CD8-positive, alpha-beta memory T cell (primary cell): ENCODE results near the gene TXLNG. TPM values are rescaled to one million over a fixed set of nuclear protein-coding genes. Genes with fewer than 3 reads are reported as not detected.

Source experiments
- CTCF ChIA-PET: fragments of 350-600 bp; sonication (Branson Sonifier 250); formaldehyde crosslinking; loops from one replicate; lab custom pipeline; 2021; ENCODE audit warnings: antibody characterized with exemption; lab: Charles Lee
- POLR2A ChIA-PET: fragments of 350-600 bp; sonication (Branson Sonifier 250); formaldehyde crosslinking; loops from one replicate; lab custom pipeline; 2021; ENCODE audit warnings: antibody characterized with exemption; lab: Charles Lee
- DNase-seq, 5 donors: peaks; one replicate each; pipeline versions ENCODE4 v3.0.0 to v3.0.0-alpha.2; 2020 to 2022; ENCODE audit warnings: mixed read lengths in 1 of 5
- H3K27ac ChIP-seq: one replicate; pipeline ENCODE4 v1.7.0; 2013; ENCODE audit warnings: low read depth, mild to moderate bottlenecking, low read length, moderate library complexity
- H3K27me3 ChIP-seq: 2 replicates; pipeline ENCODE4 v1.7.0; 2013; ENCODE audit warnings: low read length, mild to moderate bottlenecking; ENCODE audit not compliant: insufficient read depth, poor library complexity, severe bottlenecking
- H3K36me3 ChIP-seq: 2 replicates; pipeline ENCODE4 v1.7.0; 2013; ENCODE audit warnings: mild to moderate bottlenecking, low read length, moderate library complexity; ENCODE audit not compliant: insufficient read depth
- H3K4me1 ChIP-seq: 2 replicates; pipeline ENCODE4 v1.7.0; 2013; ENCODE audit warnings: mild to moderate bottlenecking, low read length, moderate library complexity; ENCODE audit not compliant: insufficient read depth
- H3K4me3 ChIP-seq: 2 replicates; pipeline ENCODE4 v1.7.0; 2013; ENCODE audit warnings: mild to moderate bottlenecking, low read length
- H3K9me3 ChIP-seq: 2 replicates; pipeline ENCODE4 v1.7.0; 2013; ENCODE audit warnings: mild to moderate bottlenecking, low read length
- H3K27ac Mint-ChIP-seq, 8 donors: one replicate each; pipeline ENCODE4 v1.8.0; 2020 to 2021; ENCODE audit warnings: mixed read lengths in 8 of 8, mild to moderate bottlenecking in 6 of 8, inconsistent platforms in 3 of 8, moderate library complexity in 3 of 8
- H3K27me3 Mint-ChIP-seq, 2 donors: one replicate each; pipeline ENCODE4 v1.8.0; 2020 to 2021; ENCODE audit warnings: mixed read lengths in 2 of 2, mild to moderate bottlenecking in 1 of 2, moderate library complexity in 1 of 2
- H3K36me3 Mint-ChIP-seq, 3 donors: one replicate each; pipeline ENCODE4 v1.8.0; 2020 to 2021; ENCODE audit warnings: mixed read lengths in 3 of 3, inconsistent platforms in 1 of 3, mild to moderate bottlenecking in 1 of 3
- H3K4me1 Mint-ChIP-seq, 3 donors: one replicate each; pipeline ENCODE4 v1.8.0; 2020 to 2021; ENCODE audit warnings: mixed read lengths in 3 of 3, inconsistent platforms in 1 of 3, mild to moderate bottlenecking in 1 of 3
- H3K4me3 Mint-ChIP-seq, 7 donors: one replicate each; pipeline ENCODE4 v1.8.0; 2020 to 2021; ENCODE audit warnings: mixed read lengths in 7 of 7, mild to moderate bottlenecking in 6 of 7, moderate library complexity in 4 of 7, inconsistent platforms in 2 of 7
- H3K9me3 Mint-ChIP-seq, 5 donors: one replicate each; pipeline ENCODE4 v1.8.0; 2020 to 2022; ENCODE audit warnings: mixed read lengths in 5 of 5, mild to moderate bottlenecking in 3 of 5, moderate library complexity in 2 of 5, inconsistent platforms in 1 of 5
- polyA plus RNA-seq: library from polyadenylated mRNA; unstranded; fragments of 300-500 nt; fragmentation: Illumina TruSeq; gene quantifications from one replicate; pipeline ENCODE4 v1.2.3, GENCODE V29; 2021
- total RNA-seq, 2 experiments: library from RNA; stranded (reverse); gene quantifications; one replicate each; pipeline ENCODE4 v1.2.3, GENCODE V29; 2021

The TXLNG gene
- total and polyA plus RNA-seq, 3 experiments from 2014 or later, result 18.3 to 23.3 (median 22.4) TPM

DNA sequence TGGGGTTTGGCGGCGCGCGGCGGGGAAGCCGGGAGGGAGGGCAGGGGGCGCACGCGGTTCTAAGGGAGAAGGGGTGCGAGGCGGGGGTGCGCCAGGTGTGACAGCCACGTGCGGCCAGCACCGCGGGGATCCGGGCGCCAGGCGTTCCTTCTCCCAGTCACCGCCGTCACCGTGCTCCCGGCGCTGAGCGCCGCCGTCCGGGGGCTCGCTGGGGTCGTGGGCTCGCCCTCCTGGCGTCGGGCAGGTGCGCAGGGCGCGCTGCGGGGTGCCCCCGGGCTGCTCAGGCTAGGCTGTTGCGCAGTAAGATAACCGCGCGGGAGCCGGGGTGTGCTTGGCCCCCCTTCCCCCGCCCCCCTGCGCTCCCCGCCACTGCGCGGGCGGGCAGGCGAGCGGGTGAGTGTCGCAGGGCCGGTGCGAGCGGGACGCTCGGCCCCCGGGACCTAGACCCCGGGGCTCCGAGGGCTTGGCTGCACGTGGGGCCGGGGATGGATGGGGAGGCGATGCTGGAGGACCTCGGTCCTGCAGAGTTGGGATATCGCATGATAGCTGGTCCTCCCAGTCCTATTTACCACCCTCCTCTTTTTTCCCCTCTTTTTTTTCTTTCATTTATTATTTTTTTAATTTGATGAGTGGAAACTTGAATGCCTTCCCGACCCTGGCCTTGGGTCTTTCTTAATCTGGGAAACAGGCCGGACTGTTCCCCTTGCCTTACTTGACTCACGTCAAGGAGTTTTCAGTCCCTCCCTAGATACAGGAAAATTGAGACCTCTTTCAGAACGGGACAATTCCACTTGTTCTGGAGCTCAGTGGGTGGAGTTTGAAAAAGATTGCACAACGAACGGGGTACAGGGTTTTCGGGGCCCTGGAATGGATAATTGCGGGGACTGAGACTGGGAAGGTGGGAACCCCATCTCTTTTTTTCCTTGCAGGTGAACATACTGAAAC lies 797 bp downstream of the TXLNG start:
- H3K36me3 Mint-ChIP-seq, result peaks cover 0 to 27% (median 5%) of the 10 kb centered on the region in 3 donors
- peak overlapping the region; percentile 84 to 99 (median 94) for H3K4me3 Mint-ChIP-seq
- H3K9me3 Mint-ChIP-seq, result no peaks in the 10 kb centered on the region
- peaks cover 23 to 37% (median 31%) of the 10 kb centered on the region in 3 donors for H3K4me1 Mint-ChIP-seq
- Histone ChIP-seq H3K27ac (peak overlapping the region; percentile 69), H3K4me3 (peak overlapping the region; percentile 37), H3K27me3 (no peaks in the 10 kb centered on the region), H3K36me3 (no peaks in the 10 kb centered on the region), H3K4me1 (peaks cover 9% of the 10 kb centered on the region), H3K9me3 (no peaks in the 10 kb centered on the region)
- peaks cover 0 to 2% of the 10 kb centered on the region in 2 donors for H3K27me3 Mint-ChIP-seq
- H3K27ac Mint-ChIP-seq, result peak overlapping the region; percentile 78 to 99 (median 93)
- POLR2A ChIA-PET, result no interaction called here
- CTCF ChIA-PET, result no interaction called here
- DNase-seq, result peak; percentile 19 to 59 (median 54)

DNA sequence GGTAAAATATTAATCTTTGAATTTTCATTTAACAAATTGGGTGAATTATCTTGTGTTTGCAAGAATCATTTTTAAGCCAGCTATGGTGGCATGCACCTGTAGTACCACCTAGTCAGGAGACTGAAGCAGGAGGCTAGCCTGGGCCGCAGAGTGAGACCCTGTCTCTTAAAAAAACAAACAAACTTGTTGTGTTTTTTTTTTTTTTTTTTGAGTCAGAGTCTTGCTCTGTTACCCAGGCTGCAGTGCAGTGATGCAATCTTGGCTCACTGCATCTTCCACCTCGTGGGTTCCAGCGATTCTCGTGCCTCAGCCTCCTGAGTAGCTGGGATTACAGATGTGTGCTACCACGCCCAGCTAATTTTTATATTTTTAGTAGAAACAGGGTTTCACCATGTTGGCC lies 2.2 kb downstream of the TXLNG start:
- Mint-ChIP-seq H3K27me3 (peaks cover 0 to 2% of the 10 kb centered on the region in 2 donors), H3K36me3 (peaks cover 0 to 31% (median 7%) of the 10 kb centered on the region in 3 donors), H3K27ac (peak overlapping the region in 4 of 8 donors; percentile 19 to 86 (median 56)), H3K9me3 (no peaks in the 10 kb centered on the region), H3K4me1 (peaks cover 25 to 41% (median 34%) of the 10 kb centered on the region in 3 donors), H3K4me3 (peak overlapping the region in 4 of 7 donors; percentile 80 to 86 (median 85))
- ChIA-PET POLR2A (no interaction called here), CTCF (no interaction called here)
- H3K36me3 ChIP-seq, result no peaks in the 10 kb centered on the region
- no peak overlapping the region for H3K27ac ChIP-seq
- H3K9me3 ChIP-seq, result no peaks in the 10 kb centered on the region
- no peak for DNase-seq
- H3K27me3 ChIP-seq, result no peaks in the 10 kb centered on the region
- peaks cover 9% of the 10 kb centered on the region for H3K4me1 ChIP-seq
- no peak overlapping the region for H3K4me3 ChIP-seq

DNA sequence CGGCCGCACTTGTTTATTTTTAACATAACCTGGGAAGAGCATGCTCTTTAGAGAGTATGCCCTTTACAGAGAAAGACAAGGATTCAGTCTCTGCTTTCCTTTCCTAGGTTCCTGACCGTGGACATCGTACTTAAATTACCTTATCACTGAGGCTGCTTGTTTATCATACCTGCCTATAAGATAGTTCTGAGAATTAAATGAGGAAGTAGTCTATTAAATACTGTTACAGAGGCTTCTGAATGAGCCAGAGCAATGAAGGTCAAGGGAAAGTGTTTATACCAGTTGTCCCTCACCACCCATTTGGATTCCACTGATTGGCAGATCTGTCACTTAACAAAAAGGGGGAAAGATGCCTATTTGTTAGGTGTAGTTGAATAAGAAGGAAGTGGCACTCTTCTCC lies 10.0 kb downstream of the TXLNG start:
- no peaks in the 10 kb centered on the region for H3K27me3 Mint-ChIP-seq
- POLR2A ChIA-PET, result no interaction called here
- no peaks in the 10 kb centered on the region for H3K9me3 Mint-ChIP-seq

DNA sequence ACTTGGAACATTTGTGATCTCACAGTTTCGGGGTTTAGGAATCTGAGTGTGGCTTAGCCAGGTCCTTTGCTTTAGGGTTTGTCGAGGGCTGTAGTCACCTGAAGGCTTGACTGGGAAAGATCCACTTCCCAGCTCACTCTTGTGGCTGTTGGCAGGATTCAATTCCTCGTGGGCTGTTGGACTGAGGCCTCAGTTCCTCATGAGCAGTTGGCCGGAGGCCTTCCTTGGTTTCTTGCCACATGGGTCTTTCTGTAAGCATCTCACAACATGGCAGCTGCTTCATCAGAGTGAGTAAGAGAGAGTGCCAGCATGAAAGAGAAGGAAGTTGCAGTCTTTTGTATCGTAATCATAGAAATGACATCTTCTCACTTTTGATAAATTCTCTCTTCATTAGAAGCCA lies 11.1 kb downstream of the TXLNG start:
- Mint-ChIP-seq H3K9me3 (no peaks in the 10 kb centered on the region), H3K27ac (no peak overlapping the region), H3K4me3 (no peak overlapping the region), H3K36me3 (peaks cover 3 to 32% (median 6%) of the 10 kb centered on the region in 3 donors), H3K4me1 (peaks cover 16 to 31% (median 22%) of the 10 kb centered on the region in 3 donors), H3K27me3 (no peaks in the 10 kb centered on the region)
- Histone ChIP-seq H3K4me3 (no peak overlapping the region), H3K27me3 (no peaks in the 10 kb centered on the region), H3K27ac (no peak overlapping the region), H3K9me3 (no peaks in the 10 kb centered on the region), H3K36me3 (peaks cover 4% of the 10 kb centered on the region), H3K4me1 (no peaks in the 10 kb centered on the region)
- no peak for DNase-seq
- CTCF ChIA-PET, result no interaction called here
- POLR2A ChIA-PET, result no interaction called here

More for the DNA sequence above, 10.0 kb downstream of the TXLNG start:
- Histone ChIP-seq H3K9me3 (no peaks in the 10 kb centered on the region), H3K4me3 (no peak overlapping the region), H3K27me3 (no peaks in the 10 kb centered on the region), H3K36me3 (peaks cover 4% of the 10 kb centered on the region), H3K27ac (no peak overlapping the region), H3K4me1 (no peaks in the 10 kb centered on the region)
- Mint-ChIP-seq H3K4me3 (no peak overlapping the region), H3K36me3 (peaks cover 3 to 39% (median 8%) of the 10 kb centered on the region in 3 donors), H3K4me1 (peaks cover 20 to 34% (median 22%) of the 10 kb centered on the region in 3 donors), H3K27ac (no peak overlapping the region)
- DNase-seq, result no peak
- CTCF ChIA-PET, result no interaction called here

DNA sequence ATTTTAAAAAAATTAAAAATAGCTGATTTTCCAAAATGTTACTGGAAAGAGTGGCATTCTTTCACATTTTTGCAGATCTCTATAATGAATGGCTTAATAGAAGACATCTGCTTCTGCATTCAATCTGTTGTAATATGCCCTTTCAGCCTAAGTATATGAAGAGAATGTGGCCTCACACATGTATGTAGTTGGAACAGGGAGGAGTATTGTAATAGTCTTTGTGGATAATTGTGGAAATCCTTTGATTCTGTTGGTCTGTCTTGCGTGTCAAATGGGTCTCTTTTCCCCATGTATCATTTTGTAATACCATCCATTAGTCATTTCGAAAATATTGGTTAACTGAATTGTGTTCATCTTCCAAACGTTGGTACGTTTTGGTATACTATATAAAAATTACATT lies 11.6 kb downstream of the TXLNG start:
- ChIA-PET CTCF (no interaction called here), POLR2A (no interaction called here)

DNA sequence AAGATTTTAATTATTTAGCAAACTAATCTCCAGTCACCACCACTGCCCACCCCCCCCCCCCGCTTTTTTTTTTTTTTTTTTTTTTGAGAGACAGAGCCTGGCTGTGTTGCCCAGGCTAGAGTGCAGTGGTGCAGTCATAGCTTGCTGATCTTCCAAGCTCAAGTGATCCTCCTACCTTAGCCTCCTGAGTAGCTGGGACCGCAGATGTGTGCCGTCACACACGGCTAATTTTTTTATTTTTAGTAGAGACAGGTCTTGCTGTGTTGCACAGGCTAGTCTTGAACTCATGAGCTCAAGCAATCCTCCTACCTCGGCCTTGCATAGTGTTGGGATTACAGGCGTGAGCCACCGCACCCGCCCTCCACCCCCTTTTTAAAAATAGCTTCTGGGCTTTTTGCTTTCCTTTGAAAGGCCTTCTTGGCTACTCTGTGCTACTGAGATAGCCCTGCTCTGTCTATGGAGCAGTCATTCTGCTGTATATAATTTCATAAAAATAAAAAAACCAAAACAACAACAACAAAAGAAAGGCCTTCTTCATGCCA lies 18.7 kb downstream of the TXLNG start:
- DNase-seq, result no peak
- Mint-ChIP-seq H3K4me3 (peak overlapping the region in 1 of 7 donors; percentile 66), H3K9me3 (no peaks in the 10 kb centered on the region), H3K27me3 (no peaks in the 10 kb centered on the region), H3K36me3 (peaks cover 0 to 13% (median 4%) of the 10 kb centered on the region in 3 donors), H3K27ac (no peak overlapping the region), H3K4me1 (peaks cover 35 to 42% (median 40%) of the 10 kb centered on the region in 3 donors)
- Histone ChIP-seq H3K4me3 (no peak overlapping the region), H3K4me1 (no peaks in the 10 kb centered on the region), H3K27me3 (no peaks in the 10 kb centered on the region), H3K27ac (no peak overlapping the region), H3K9me3 (no peaks in the 10 kb centered on the region), H3K36me3 (no peaks in the 10 kb centered on the region)
- CTCF ChIA-PET, result no interaction called here
- POLR2A ChIA-PET, result no interaction called here

More for the DNA sequence above, 11.6 kb downstream of the TXLNG start:
- no peak overlapping the region for H3K27ac Mint-ChIP-seq
- Histone ChIP-seq H3K4me3 (no peak overlapping the region), H3K27ac (no peak overlapping the region), H3K4me1 (no peaks in the 10 kb centered on the region), H3K36me3 (peaks cover 4% of the 10 kb centered on the region), H3K9me3 (no peaks in the 10 kb centered on the region), H3K27me3 (no peaks in the 10 kb centered on the region)
- no peaks in the 10 kb centered on the region for H3K27me3 Mint-ChIP-seq
- peaks cover 3 to 34% (median 6%) of the 10 kb centered on the region in 3 donors for H3K36me3 Mint-ChIP-seq
- no peaks in the 10 kb centered on the region for H3K9me3 Mint-ChIP-seq
- H3K4me3 Mint-ChIP-seq, result peak overlapping the region in 1 of 7 donors; percentile 24
- no peak for DNase-seq
- H3K4me1 Mint-ChIP-seq, result peaks cover 18 to 31% (median 26%) of the 10 kb centered on the region in 3 donors

DNA sequence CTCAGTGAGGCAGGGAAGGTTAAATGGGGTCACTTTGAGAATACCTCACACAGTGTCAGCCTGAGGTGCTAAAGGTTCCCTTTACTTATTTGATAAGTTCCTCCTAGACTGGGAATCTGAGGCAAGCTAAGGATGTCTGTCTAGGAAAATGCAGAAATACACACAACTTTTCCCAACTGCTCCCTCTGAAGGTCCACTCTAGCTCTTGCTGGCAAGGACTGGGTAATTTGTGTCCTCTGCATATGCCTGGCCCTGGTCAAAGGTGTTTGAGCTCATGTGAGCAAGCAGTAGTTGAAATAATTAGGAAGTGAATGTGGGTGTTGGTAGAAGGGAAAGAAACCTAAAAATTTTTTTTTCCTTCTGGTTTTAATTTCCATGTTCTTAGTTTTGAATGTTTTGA lies 21.3 kb downstream of the TXLNG start:
- H3K27ac ChIP-seq, result no peak overlapping the region
- Mint-ChIP-seq H3K36me3 (peaks cover 0 to 8% (median 4%) of the 10 kb centered on the region in 3 donors), H3K9me3 (no peaks in the 10 kb centered on the region), H3K27me3 (no peaks in the 10 kb centered on the region), H3K27ac (peak overlapping the region in 2 of 8 donors; percentile 7 to 35), H3K4me3 (no peak overlapping the region), H3K4me1 (peaks cover 32 to 40% (median 38%) of the 10 kb centered on the region in 3 donors)
- no peaks in the 10 kb centered on the region for H3K9me3 ChIP-seq
- no peak for DNase-seq
- ChIA-PET CTCF (no interaction called here), POLR2A (no interaction called here)
- H3K4me3 ChIP-seq, result no peak overlapping the region
- H3K27me3 ChIP-seq, result no peaks in the 10 kb centered on the region
- H3K4me1 ChIP-seq, result no peaks in the 10 kb centered on the region
- H3K36me3 ChIP-seq, result no peaks in the 10 kb centered on the region
